Osteoblast (primary cell): Measurements from ENCODE around the gene WDFY4. TPM values are rescaled to one million over a fixed set of nuclear protein-coding genes. Genes with fewer than 3 reads are reported as not detected.

Experiments used
- DNase-seq: peaks from one replicate; pipeline ENCODE4 v3.0.0; 2011; ENCODE audit warnings: low spot score, mixed read lengths; ENCODE audit not compliant: insufficient read length; ENCODE audit errors: missing footprints
- H2AFZ ChIP-seq: 2 replicates; pipeline ENCODE4 v1.6.0; 2011; ENCODE audit warnings: mild to moderate bottlenecking, low read length
- H3K27ac ChIP-seq: 2 replicates; pipeline ENCODE4 v1.5.1; 2011; ENCODE audit warnings: mild to moderate bottlenecking, low read depth, low read length, moderate library complexity
- H3K27me3 ChIP-seq: 2 replicates; pipeline ENCODE4 v1.6.0; 2012; ENCODE audit warnings: mild to moderate bottlenecking, control low read depth, inconsistent platforms, low read length, moderate library complexity; ENCODE audit not compliant: insufficient read depth
- H3K36me3 ChIP-seq: 2 replicates; pipeline ENCODE4 v1.5.1; 2011; ENCODE audit warnings: mild to moderate bottlenecking, low read length, control low read depth, moderate library complexity; ENCODE audit not compliant: insufficient read depth
- H3K4me1 ChIP-seq: 2 replicates; pipeline ENCODE4 v1.5.1; 2011; ENCODE audit warnings: mild to moderate bottlenecking, low read length, control low read depth, moderate library complexity; ENCODE audit not compliant: insufficient read depth
- H3K4me2 ChIP-seq: 2 replicates; pipeline ENCODE4 v1.6.0; 2011; ENCODE audit warnings: mild to moderate bottlenecking, low read length; ENCODE audit not compliant: insufficient read depth
- H3K4me3 ChIP-seq: fragments of 200-600 bp; sonication (generic); 3 replicates; pipeline ENCODE4 v1.5.1; 2012; ENCODE audit warnings: mild to moderate bottlenecking, low read length, inconsistent platforms; ENCODE audit not compliant: insufficient read depth
- H3K79me2 ChIP-seq: 2 replicates; pipeline ENCODE4 v1.6.0; 2012; ENCODE audit warnings: mild to moderate bottlenecking, low read length, control low read depth, inconsistent platforms; ENCODE audit not compliant: insufficient read depth
- H3K9me3 ChIP-seq: 2 replicates; pipeline ENCODE4 v1.5.1; 2011; ENCODE audit warnings: low read depth, low read length, control low read depth
- H4K20me1 ChIP-seq: 2 replicates; pipeline ENCODE4 v1.6.0; 2012; ENCODE audit warnings: mild to moderate bottlenecking, low read length, control low read depth; ENCODE audit not compliant: insufficient read depth
- total RNA-seq: library from RNA; depleted of rRNA; stranded (reverse); fragments of >200 nt; gene quantifications from 2 replicates; pipeline ENCODE4 v1.2.3, GENCODE V29; 2012
- TF ChIP-seq, protein P1 (sequence below): IDR thresholded peaks from 2 replicates; pipeline ENCODE4 v1.5.1; 2011; ENCODE audit warnings: mild to moderate bottlenecking, low read depth, low read length, moderate library complexity; ENCODE audit errors: extremely low read depth

WDFY4 gene
- total RNA-seq, 1 donor, result 0.36 TPM

DNA sequence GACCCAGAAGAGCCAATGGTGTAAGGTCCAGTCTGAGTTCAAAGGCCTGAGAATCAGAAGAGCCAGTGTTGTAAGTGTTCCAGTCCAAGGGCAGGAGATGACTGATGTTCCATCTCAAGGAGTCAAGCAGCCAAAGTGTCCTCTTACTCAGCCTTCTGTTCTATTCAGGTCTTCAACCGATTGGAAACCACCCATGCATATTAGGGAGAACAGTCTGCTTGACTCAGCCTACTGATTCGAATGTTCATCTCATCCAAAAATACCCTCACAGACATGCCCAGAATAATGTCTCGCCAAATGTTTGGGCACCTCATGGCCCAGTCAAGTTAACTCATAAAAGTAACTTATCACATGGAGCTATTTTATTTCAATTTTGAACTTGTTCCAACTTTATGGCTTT lies 2.9 kb upstream of the WDFY4 start:
- no peak for DNase-seq
- H2AFZ ChIP-seq, result no peak overlapping the region
- H3K4me3 ChIP-seq, result no peak overlapping the region
- no peaks in the 10 kb centered on the region for H3K9me3 ChIP-seq
- H3K36me3 ChIP-seq, result no peaks in the 10 kb centered on the region
- peaks cover 6% of the 10 kb centered on the region for H3K27me3 ChIP-seq
- TF ChIP-seq, protein P1, sequence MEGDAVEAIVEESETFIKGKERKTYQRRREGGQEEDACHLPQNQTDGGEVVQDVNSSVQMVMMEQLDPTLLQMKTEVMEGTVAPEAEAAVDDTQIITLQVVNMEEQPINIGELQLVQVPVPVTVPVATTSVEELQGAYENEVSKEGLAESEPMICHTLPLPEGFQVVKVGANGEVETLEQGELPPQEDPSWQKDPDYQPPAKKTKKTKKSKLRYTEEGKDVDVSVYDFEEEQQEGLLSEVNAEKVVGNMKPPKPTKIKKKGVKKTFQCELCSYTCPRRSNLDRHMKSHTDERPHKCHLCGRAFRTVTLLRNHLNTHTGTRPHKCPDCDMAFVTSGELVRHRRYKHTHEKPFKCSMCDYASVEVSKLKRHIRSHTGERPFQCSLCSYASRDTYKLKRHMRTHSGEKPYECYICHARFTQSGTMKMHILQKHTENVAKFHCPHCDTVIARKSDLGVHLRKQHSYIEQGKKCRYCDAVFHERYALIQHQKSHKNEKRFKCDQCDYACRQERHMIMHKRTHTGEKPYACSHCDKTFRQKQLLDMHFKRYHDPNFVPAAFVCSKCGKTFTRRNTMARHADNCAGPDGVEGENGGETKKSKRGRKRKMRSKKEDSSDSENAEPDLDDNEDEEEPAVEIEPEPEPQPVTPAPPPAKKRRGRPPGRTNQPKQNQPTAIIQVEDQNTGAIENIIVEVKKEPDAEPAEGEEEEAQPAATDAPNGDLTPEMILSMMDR, result no peak
- no peaks in the 10 kb centered on the region for H4K20me1 ChIP-seq
- no peaks in the 10 kb centered on the region for H3K4me1 ChIP-seq
- no peak overlapping the region for H3K27ac ChIP-seq
- H3K79me2 ChIP-seq, result no peaks in the 10 kb centered on the region
- no peak overlapping the region for H3K4me2 ChIP-seq

DNA sequence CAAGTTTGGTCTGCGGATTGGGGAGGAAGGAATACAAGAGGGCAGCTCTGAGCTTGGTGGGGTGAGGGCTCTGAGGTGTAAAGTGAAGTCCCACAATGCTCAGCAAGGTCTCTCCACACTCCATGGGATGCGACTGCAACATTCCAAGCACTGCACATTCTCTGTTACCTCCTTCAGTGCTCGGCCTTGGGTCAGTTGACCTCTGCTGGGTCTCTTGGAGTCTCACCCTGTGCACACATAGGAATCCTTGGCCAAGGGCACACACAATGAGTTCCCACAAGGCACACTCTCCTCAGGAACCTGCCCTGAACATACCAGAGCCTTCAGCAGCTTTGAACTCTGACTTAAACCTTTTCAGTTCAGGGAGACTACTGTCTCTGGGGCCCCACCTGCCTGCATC lies 2.4 kb upstream of the WDFY4 start:
- Histone ChIP-seq H3K4me3 (no peak overlapping the region), H3K79me2 (no peaks in the 10 kb centered on the region), H3K4me1 (no peaks in the 10 kb centered on the region), H3K27ac (no peak overlapping the region), H3K9me3 (no peaks in the 10 kb centered on the region), H4K20me1 (no peaks in the 10 kb centered on the region), H3K4me2 (no peak overlapping the region), H3K36me3 (no peaks in the 10 kb centered on the region), H3K27me3 (peaks cover 9% of the 10 kb centered on the region), H2AFZ (no peak overlapping the region)
- DNase-seq, result no peak
- TF ChIP-seq, protein P1, result no peak

DNA sequence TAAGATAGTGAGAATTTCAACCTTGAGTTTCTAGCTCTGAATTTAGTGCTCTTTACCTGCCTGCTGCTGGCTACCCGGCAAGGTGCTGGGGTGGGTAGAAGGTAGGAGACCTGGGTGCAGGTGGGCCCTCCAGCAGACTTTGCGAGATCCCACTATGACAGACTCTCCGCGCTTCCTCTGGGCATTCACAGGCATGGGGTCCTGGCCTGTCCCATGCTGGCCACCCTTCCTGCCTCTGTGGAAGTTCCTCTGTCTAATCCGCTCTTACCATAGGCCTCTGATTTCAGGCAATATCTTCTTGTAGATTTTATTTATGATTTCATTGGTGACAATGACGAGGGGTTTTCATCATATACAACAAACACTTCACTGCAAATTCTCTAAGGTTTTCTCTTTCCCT lies 1.2 kb upstream of the WDFY4 start:
- Histone ChIP-seq H3K4me2 (no peak overlapping the region), H2AFZ (no peak overlapping the region), H4K20me1 (no peaks in the 10 kb centered on the region), H3K9me3 (no peaks in the 10 kb centered on the region), H3K4me3 (no peak overlapping the region), H3K4me1 (no peaks in the 10 kb centered on the region), H3K27ac (no peak overlapping the region), H3K36me3 (no peaks in the 10 kb centered on the region), H3K79me2 (no peaks in the 10 kb centered on the region), H3K27me3 (peaks cover 9% of the 10 kb centered on the region)
- TF ChIP-seq, protein P1, result no peak
- no peak for DNase-seq

DNA sequence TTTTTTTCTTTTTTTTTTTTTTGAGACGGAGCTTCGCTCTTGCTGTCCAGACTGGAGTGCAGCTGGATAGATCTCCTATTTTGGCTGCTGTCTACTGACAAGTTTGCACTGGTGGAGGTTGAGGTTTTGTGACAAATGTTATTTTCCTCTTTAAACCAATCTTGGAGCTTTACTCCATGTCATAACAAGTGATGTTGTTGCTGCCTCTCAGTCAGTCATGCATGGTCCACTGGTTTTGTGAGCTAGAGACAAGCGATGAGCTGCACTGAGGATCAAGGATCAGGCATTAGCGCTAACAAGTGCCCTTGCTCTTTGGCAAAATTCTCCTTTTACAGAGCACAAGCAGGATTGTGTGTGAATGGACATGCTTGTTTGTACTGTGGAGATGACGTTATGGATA lies 805 bp upstream of the WDFY4 start:
- TF ChIP-seq, protein P1, result no peak

More for the DNA sequence above, 805 bp upstream of the WDFY4 start:
- Histone ChIP-seq H3K4me2 (no peak overlapping the region), H3K36me3 (no peaks in the 10 kb centered on the region), H3K27ac (no peak overlapping the region), H3K4me3 (no peak overlapping the region), H3K9me3 (no peaks in the 10 kb centered on the region), H4K20me1 (no peaks in the 10 kb centered on the region), H3K4me1 (no peaks in the 10 kb centered on the region), H2AFZ (no peak overlapping the region), H3K27me3 (peaks cover 9% of the 10 kb centered on the region), H3K79me2 (no peaks in the 10 kb centered on the region)
- DNase-seq, result no peak
